SK-N-DZ (cell line): ENCODE measurements around the gene AKAP1.
"Not testable (repeated sequence)": the region's sequence is repeated elsewhere in the genome, so short reads cannot be mapped to it uniquely, and the experiment has no call there.

Source experiments
- DNase-seq: peaks from one replicate; pipeline ENCODE4 v3.0.0-alpha.2; 2015; ENCODE audit warnings: low spot score

The AKAP1 gene

GRCh38 chr17:57075193-57075592 is 9.9 kb upstream of the AKAP1 start:
- no peak for DNase-seq

- no peak for DNase-seq
These were observed 9.3 kb upstream of the AKAP1 start for GRCh38 chr17:57075785-57076184.

- no peak for DNase-seq
These were observed 8.0 kb upstream of the AKAP1 start for GRCh38 chr17:57077000-57077399.

- no peak for DNase-seq
These were observed 6.8 kb upstream of the AKAP1 start for GRCh38 chr17:57078274-57078673.

GRCh38 chr17:57080718-57081117 is 4.3 kb upstream of the AKAP1 start:
- no peak for DNase-seq

- DNase-seq: no peak
These were observed 2.6 kb upstream of the AKAP1 start for GRCh38 chr17:57082441-57082840.

GRCh38 chr17:57084361-57084801 is 665 bp upstream of the AKAP1 start:
- no peak for DNase-seq

GRCh38 chr17:57085448-57086068 is 512 bp downstream of the AKAP1 start:
- DNase-seq: peak; percentile 66

GRCh38 chr17:57086069-57086930 is 1.3 kb downstream of the AKAP1 start:
- peak; percentile 47 for DNase-seq

GRCh38 chr17:57088298-57088697 is 3.3 kb downstream of the AKAP1 start:
- DNase-seq: no peak

- no peak for DNase-seq
These were observed 4.3 kb downstream of the AKAP1 start for GRCh38 chr17:57089391-57089790.

- no peak for DNase-seq
These were observed 5.6 kb downstream of the AKAP1 start for GRCh38 chr17:57090560-57091185.

GRCh38 chr17:57091186-57091618 is 6.2 kb downstream of the AKAP1 start:
- no peak for DNase-seq

GRCh38 chr17:57092171-57092570 is 7.1 kb downstream of the AKAP1 start:
- DNase-seq: no peak

- no peak for DNase-seq
These were observed 7.7 kb downstream of the AKAP1 start for GRCh38 chr17:57092779-57093178.

- no peak for DNase-seq
These were observed 11.6 kb downstream of the AKAP1 start for GRCh38 chr17:57096472-57097202.

- no peak for DNase-seq
These were observed 12.9 kb downstream of the AKAP1 start for GRCh38 chr17:57097832-57098421.

GRCh38 chr17:57099165-57099564 is 14.1 kb downstream of the AKAP1 start:
- no peak for DNase-seq

- no peak for DNase-seq
These were observed 17.1 kb downstream of the AKAP1 start for GRCh38 chr17:57102122-57102521.

- DNase-seq: not testable (repeated sequence)
These were observed 17.6 kb downstream of the AKAP1 start for GRCh38 chr17:57102660-57103059.

GRCh38 chr17:57104461-57105175 is 19.6 kb downstream of the AKAP1 start:
- no peak for DNase-seq
